Activated CD8-positive, alpha-beta memory T cell treated with anti-CD3 and anti-CD28 coated beads, Interleukin-2, amount 50 U/mL, for 24 hours (primary cell): ENCODE data around the gene ADRA2A.

Experiments
- DNase-seq: peaks from one replicate; pipeline ENCODE4 v3.0.0-alpha.2; 2020; ENCODE audit errors: extremely low read depth

Gene ADRA2A

GRCh38 chr10:111076682-111077478 lies at the start of gene ADRA2A:
Gene ADRA2A (plus strand): TSS chr10:111077029. CDS start chr10:111077997, 968 bp downstream.
- no peak for DNase-seq

- DNase-seq, result no peak
These were observed 46.6 kb upstream of the ADRA2A start for GRCh38 chr10:111030042-111030750.

- DNase-seq, result no peak
These were observed 42.1 kb upstream of the ADRA2A start for GRCh38 chr10:111034598-111035310.

- no peak for DNase-seq
These were observed 41.3 kb upstream of the ADRA2A start for GRCh38 chr10:111035542-111035941.

GRCh38 chr10:111037858-111038257 lies 39.0 kb upstream of the ADRA2A start:
- no peak for DNase-seq

- no peak for DNase-seq
These were observed 37.3 kb upstream of the ADRA2A start for GRCh38 chr10:111039522-111039921.

- no peak for DNase-seq
These were observed 19.8 kb upstream of the ADRA2A start for GRCh38 chr10:111057006-111057405.

GRCh38 chr10:111063471-111063870 lies 13.4 kb upstream of the ADRA2A start:
- no peak for DNase-seq

GRCh38 chr10:111072232-111072631 lies 4.6 kb upstream of the ADRA2A start:
- no peak for DNase-seq

GRCh38 chr10:111075577-111076185 lies 1.1 kb upstream of the ADRA2A start:
- no peak for DNase-seq

GRCh38 chr10:111076191-111076681 lies 593 bp upstream of the ADRA2A start:
- DNase-seq, result no peak

GRCh38 chr10:111077479-111077784 lies 603 bp downstream of the ADRA2A start:
- no peak for DNase-seq

- DNase-seq, result no peak
These were observed 1.1 kb downstream of the ADRA2A start for GRCh38 chr10:111077785-111078504.

GRCh38 chr10:111078505-111079185 lies 1.8 kb downstream of the ADRA2A start:
- no peak for DNase-seq

- DNase-seq, result no peak
These were observed 2.5 kb downstream of the ADRA2A start for GRCh38 chr10:111079241-111079760.

- no peak for DNase-seq
These were observed 3.0 kb downstream of the ADRA2A start for GRCh38 chr10:111079781-111080180.

- DNase-seq, result no peak
These were observed 3.4 kb downstream of the ADRA2A start for GRCh38 chr10:111080224-111080623.

- no peak for DNase-seq
These were observed 4.8 kb downstream of the ADRA2A start for GRCh38 chr10:111081595-111081994.

- DNase-seq, result no peak
These were observed 5.5 kb downstream of the ADRA2A start for GRCh38 chr10:111082102-111082975.
